ENCODE data around the gene BTBD9. TPM values are rescaled to one million over a fixed set of nuclear protein-coding genes. Genes with fewer than 3 reads are reported as not detected.

Gene BTBD9
- total RNA-seq, 4 donors from 2014 or later, result 8.6 to 34.1 (median 30.8) TPM

DNA sequence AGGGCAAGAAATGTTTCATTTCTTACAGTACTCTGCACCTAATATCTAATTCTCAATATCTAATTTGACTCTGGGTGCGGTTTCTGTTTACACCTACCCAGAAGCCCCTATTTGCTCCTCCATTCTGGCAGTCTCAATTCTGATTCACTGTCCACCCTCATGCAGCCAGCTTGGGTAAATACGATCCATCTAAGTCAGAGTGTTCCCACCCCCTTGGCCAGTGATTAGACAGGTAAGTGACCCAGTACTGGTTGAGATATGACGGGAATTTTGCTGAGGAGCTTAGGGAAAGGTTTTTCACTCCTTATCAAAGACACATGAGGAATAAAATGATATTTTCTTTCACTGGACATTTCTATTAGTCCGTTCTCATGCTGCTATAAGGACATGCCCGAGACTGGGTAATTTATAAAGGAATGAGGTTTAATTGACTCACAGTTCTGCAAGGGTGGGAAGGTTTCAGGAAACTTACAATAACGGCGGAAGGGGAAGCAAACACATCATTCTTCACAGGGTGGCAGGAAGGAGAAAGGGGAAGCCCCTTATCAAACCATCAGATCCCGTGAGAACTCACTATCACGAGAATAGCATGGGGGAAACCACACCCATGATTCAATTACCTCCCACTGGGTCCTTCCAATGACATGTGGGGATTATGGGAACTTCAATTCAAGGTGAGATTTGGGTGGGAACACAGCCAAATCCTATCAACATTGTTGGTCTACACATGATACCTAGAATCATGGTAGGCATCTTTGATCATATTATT is 33.9 kb upstream of the BTBD9 start:
- no peak for DNase-seq
- Histone ChIP-seq H3K9me3 (no peaks in the 10 kb centered on the region), H3K27ac (no peak overlapping the region), H3K36me3 (peaks cover 0 to 3% (median 0%) of the 10 kb centered on the region in 4 donors), H3K4me3 (no peak overlapping the region), H3K4me1 (no peaks in the 10 kb centered on the region), H3K27me3 (no peaks in the 10 kb centered on the region)
- in situ Hi-C loops (cut with MboI; ENCODE audit: low pct_ligation_motif_present in 1 of 4, low pct_unique_long_range_greater_than_20kb in 1 of 4, low sequenced_read_pairs in 3 of 4), result no loop called here
- WGBS, 2 donors (ENCODE audit: low coverage in 1 of 2), result 39 to 60% methylated on average over 2 to 9 of the region's 9 CpGs
- TF ChIP-seq POLR2A (IDR thresholded peaks at IDR 0.05), result no peak
- no peak for TF ChIP-seq EP300 (IDR thresholded peaks at IDR 0.05; ENCODE audit: low read depth)
- no peak for TF ChIP-seq POLR2AphosphoS5 (IDR thresholded peaks at IDR 0.05)
- TF ChIP-seq, protein P1, sequence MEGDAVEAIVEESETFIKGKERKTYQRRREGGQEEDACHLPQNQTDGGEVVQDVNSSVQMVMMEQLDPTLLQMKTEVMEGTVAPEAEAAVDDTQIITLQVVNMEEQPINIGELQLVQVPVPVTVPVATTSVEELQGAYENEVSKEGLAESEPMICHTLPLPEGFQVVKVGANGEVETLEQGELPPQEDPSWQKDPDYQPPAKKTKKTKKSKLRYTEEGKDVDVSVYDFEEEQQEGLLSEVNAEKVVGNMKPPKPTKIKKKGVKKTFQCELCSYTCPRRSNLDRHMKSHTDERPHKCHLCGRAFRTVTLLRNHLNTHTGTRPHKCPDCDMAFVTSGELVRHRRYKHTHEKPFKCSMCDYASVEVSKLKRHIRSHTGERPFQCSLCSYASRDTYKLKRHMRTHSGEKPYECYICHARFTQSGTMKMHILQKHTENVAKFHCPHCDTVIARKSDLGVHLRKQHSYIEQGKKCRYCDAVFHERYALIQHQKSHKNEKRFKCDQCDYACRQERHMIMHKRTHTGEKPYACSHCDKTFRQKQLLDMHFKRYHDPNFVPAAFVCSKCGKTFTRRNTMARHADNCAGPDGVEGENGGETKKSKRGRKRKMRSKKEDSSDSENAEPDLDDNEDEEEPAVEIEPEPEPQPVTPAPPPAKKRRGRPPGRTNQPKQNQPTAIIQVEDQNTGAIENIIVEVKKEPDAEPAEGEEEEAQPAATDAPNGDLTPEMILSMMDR (IDR thresholded peaks at IDR 0.05), result no peak
- intact Hi-C loops (cut with DNase I; ENCODE audit: low total_unique reads), result no loop called here

DNA sequence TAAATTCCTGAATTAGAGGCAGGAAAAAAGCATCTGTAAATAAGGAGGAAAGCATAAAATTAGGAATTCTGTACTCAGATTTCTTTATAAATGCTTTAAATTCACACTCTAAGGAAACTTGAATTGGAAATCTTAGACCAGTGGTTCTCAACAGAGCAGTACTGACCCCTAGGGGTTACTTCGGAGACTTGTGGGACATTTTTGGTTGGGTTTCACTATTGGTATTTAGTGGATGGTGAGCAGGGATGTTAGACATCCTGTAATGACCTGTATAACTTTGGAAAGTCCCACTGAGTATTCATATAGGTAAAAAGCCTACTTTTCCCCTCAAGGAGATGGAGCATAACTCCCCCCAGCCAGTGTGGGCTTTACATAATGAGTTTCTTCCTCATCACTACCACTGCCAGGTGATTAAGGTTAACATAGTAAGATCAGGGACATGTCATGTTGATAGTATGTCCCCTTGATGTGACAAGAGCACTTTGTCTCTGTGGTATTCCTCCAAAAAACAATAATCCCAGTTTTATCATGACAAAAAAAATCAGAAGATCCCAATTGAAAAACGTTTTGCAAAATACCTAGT is 32.2 kb upstream of the BTBD9 start:
- Histone ChIP-seq H3K4me1 (no peaks in the 10 kb centered on the region), H3K9me3 (no peaks in the 10 kb centered on the region), H3K4me3 (no peak overlapping the region), H3K27me3 (no peaks in the 10 kb centered on the region), H3K27ac (no peak overlapping the region), H3K36me3 (no peaks in the 10 kb centered on the region)
- TF ChIP-seq, protein P1 (IDR thresholded peaks at IDR 0.05), result peak; percentile 55 to 74 (median 63)
- no peak for TF ChIP-seq POLR2AphosphoS5 (IDR thresholded peaks at IDR 0.05)
- peak; percentile 18 for DNase-seq
- 0 to 15% methylated on average over 1 to 2 of the region's 2 CpGs for WGBS, 2 donors (ENCODE audit: low coverage in 1 of 2)
- intact Hi-C loops (cut with DNase I; ENCODE audit: low total_unique reads) (no loop called here), in situ Hi-C loops (cut with MboI; ENCODE audit: low pct_ligation_motif_present in 1 of 4, low pct_unique_long_range_greater_than_20kb in 1 of 4, low sequenced_read_pairs in 3 of 4) (no loop called here)

DNA sequence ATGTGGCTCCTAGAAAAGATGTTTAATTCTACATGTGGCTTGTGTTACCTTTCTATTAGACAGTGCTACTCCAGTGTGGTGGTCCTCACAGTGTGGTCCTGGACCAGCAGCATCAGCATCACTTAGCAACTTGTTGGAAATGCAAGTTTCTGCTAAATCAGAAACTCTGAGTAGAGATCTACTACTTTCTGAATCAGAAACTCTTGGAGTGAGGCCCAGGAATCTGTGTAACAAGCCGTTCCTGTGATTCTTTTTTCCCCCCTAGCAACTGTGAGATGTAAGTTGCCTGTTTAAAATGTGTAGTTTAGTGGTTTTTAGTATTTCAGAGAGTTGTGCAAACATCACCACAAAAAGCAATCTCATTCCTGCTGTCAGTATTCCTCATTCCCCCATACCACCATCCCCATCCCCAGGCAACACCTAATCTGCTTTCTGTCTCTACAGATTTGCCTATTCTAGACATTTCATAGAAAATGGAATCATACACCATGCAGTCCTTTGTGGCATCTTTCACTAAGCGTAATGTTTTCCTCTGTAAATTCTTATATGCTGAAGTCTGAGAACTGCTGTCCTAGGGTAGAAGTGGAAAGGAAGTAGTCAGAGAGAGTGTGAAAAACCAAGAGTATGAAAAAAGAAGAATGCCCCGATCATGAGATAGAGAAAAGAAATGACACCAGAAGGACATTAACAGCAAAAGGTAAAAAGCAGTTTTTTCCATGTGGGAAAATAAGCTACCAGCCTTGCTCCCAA is 18.9 kb upstream of the BTBD9 start:
- intact Hi-C loops (cut with DNase I; ENCODE audit: low total_unique reads), result no loop called here
- no peaks in the 10 kb centered on the region for H3K27me3 ChIP-seq
- in situ Hi-C loops (cut with MboI; ENCODE audit: low pct_ligation_motif_present in 1 of 4, low pct_unique_long_range_greater_than_20kb in 1 of 4, low sequenced_read_pairs in 3 of 4), result no loop called here

DNA sequence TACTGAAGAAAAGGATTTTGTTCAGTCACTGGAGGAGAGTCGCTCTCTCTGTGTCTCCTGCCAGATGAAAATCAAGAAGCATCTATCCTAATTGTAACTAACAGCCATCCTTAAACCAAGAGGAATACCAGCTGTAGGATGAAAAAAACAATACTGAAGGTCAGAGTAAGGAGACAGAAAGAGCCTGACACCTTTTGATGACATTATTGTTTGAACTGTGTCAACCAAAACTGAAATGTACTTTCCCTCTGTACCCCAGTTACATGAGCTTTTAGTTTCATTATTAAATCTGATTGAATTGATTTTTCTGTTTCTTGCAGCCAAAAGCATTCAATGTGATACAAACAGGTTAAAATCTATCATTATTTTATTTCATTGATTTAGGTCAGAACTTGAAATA is 17.2 kb upstream of the BTBD9 start:
- no peak for DNase-seq
- H3K4me1 ChIP-seq, result no peaks in the 10 kb centered on the region
- H3K27me3 ChIP-seq, result no peaks in the 10 kb centered on the region
- in situ Hi-C loops (cut with MboI; ENCODE audit: low pct_ligation_motif_present in 1 of 4, low pct_unique_long_range_greater_than_20kb in 1 of 4, low sequenced_read_pairs in 3 of 4), result no loop called here
- WGBS, 2 donors (ENCODE audit: low coverage in 1 of 2), result 100% methylated on average over 1 of the region's 1 CpG; no CpG with 5 or more reads in 1 of the 2 donors
- no peaks in the 10 kb centered on the region for H3K9me3 ChIP-seq
- no peaks in the 10 kb centered on the region for H3K36me3 ChIP-seq
- no peak overlapping the region for H3K27ac ChIP-seq
- H3K4me3 ChIP-seq, result no peak overlapping the region
- TF ChIP-seq EP300 (IDR thresholded peaks at IDR 0.05; ENCODE audit: low read depth) (no peak), POLR2A (IDR thresholded peaks at IDR 0.05) (no peak), POLR2AphosphoS5 (IDR thresholded peaks at IDR 0.05) (no peak)
- TF ChIP-seq, protein P1 (IDR thresholded peaks at IDR 0.05), result no peak
- intact Hi-C loops (cut with DNase I; ENCODE audit: low total_unique reads), result no loop called here

More for the DNA sequence above, 18.9 kb upstream of the BTBD9 start:
- Histone ChIP-seq H3K36me3 (no peaks in the 10 kb centered on the region), H3K27ac (no peak overlapping the region), H3K4me3 (no peak overlapping the region), H3K4me1 (no peaks in the 10 kb centered on the region), H3K9me3 (no peaks in the 10 kb centered on the region)
- TF ChIP-seq POLR2A (IDR thresholded peaks at IDR 0.05), result no peak
- TF ChIP-seq, protein P1 (IDR thresholded peaks at IDR 0.05), result no peak
- TF ChIP-seq POLR2AphosphoS5 (IDR thresholded peaks at IDR 0.05), result no peak
- no peak for DNase-seq
- WGBS, 2 donors (ENCODE audit: low coverage in 1 of 2), result 95% methylated on average over 3 of the region's 3 CpGs

Data from transverse colon (tissue), 4 donors.